GM23338 (cell line): ENCODE data around the gene CADPS2. TPM values are rescaled to one million over a fixed set of nuclear protein-coding genes. Genes with fewer than 3 reads are reported as not detected.
A peak's percentile ranks its signal among the peaks of the same experiment; 100 is the strongest.
"Not testable (repeated sequence)": the region's sequence is repeated elsewhere in the genome, so short reads cannot be mapped to it uniquely, and the experiment has no call there.

ENCODE experiments used
- ATAC-seq: fragments of 200-7000 bp; cut with Tn5 transposase; 3 replicates; pipeline ENCODE4 v1.9.1; 2020
- DNase-seq: peaks from one replicate; pipeline ENCODE4 v3.0.0-alpha.2; 2015; ENCODE audit warnings: low spot score
- H2AFZ ChIP-seq: fragments of 200-600 bp; sonication (generic); 2 replicates; pipeline ENCODE4 v1.8.0; 2016; ENCODE audit warnings: antibody characterized with exemption, mild to moderate bottlenecking, moderate library complexity
- H3F3A ChIP-seq: fragments of 200-600 bp; sonication (generic); replicated peaks from 2 replicates; pipeline ENCODE4 v1.8.0; 2017; ENCODE audit warnings: antibody characterized with exemption, mixed run types, low read depth
- H3K27ac ChIP-seq: fragments of 200-600 bp; sonication (generic); 2 replicates; pipeline ENCODE4 v1.6.1; 2016; ENCODE audit warnings: low read depth
- H3K27me3 ChIP-seq: fragments of 200-600 bp; sonication (generic); 2 replicates; pipeline ENCODE4 v1.8.0; 2016; ENCODE audit warnings: mild to moderate bottlenecking, mixed run types, moderate library complexity; ENCODE audit not compliant: insufficient read depth
- H3K36me3 ChIP-seq: fragments of 200-600 bp; sonication (generic); 2 replicates; pipeline ENCODE4 v1.8.0; 2016; ENCODE audit warnings: mild to moderate bottlenecking; ENCODE audit not compliant: insufficient read depth
- H3K4me1 ChIP-seq: fragments of 200-600 bp; sonication (generic); 2 replicates; pipeline ENCODE4 v1.8.0; 2016; ENCODE audit warnings: mild to moderate bottlenecking, moderate library complexity; ENCODE audit not compliant: insufficient read depth
- H3K4me2 ChIP-seq: fragments of 200-600 bp; sonication (generic); 2 replicates; pipeline ENCODE4 v1.7.1; 2017; ENCODE audit warnings: mixed run types
- H3K4me3 ChIP-seq: fragments of 200-600 bp; sonication (generic); 2 replicates; pipeline ENCODE4 v1.6.1; 2016; ENCODE audit warnings: mixed run types
- H3K79me2 ChIP-seq: fragments of 200-600 bp; sonication (generic); replicated peaks from 2 replicates; pipeline ENCODE4 v1.8.0; 2017; ENCODE audit warnings: mild to moderate bottlenecking; ENCODE audit not compliant: insufficient read depth
- H3K9me2 ChIP-seq: fragments of 200-600 bp; sonication (generic); 2 replicates; pipeline ENCODE4 v1.8.0; 2017; ENCODE audit not compliant: insufficient read depth
- H4K20me1 ChIP-seq: fragments of 200-600 bp; sonication (generic); replicated peaks from 2 replicates; pipeline ENCODE4 v1.8.0; 2017; ENCODE audit warnings: mild to moderate bottlenecking; ENCODE audit not compliant: insufficient read depth
- H3K27ac Mint-ChIP-seq: 2 replicates; pipeline ENCODE4 v1.8.0; 2020; ENCODE audit warnings: inconsistent platforms, mild to moderate bottlenecking, moderate library complexity, mixed read lengths
- H3K27me3 Mint-ChIP-seq: 3 replicates; pipeline ENCODE4 v1.8.0; 2022; ENCODE audit warnings: low read depth, mild to moderate bottlenecking, moderate library complexity, mixed read lengths, inconsistent platforms; ENCODE audit not compliant: insufficient read depth, poor library complexity
- H3K36me3 Mint-ChIP-seq: 3 replicates; pipeline ENCODE4 v1.8.0; 2021; ENCODE audit warnings: low read depth, mild to moderate bottlenecking, inconsistent platforms, moderate library complexity, mixed read lengths
- H3K4me1 Mint-ChIP-seq: 3 replicates; pipeline ENCODE4 v1.8.0; 2020; ENCODE audit warnings: mild to moderate bottlenecking, inconsistent platforms, mixed read lengths
- H3K4me3 Mint-ChIP-seq: 3 replicates; pipeline ENCODE4 v1.8.0; 2021; ENCODE audit warnings: moderate library complexity, mild to moderate bottlenecking, inconsistent platforms, mixed read lengths
- H3K9me3 Mint-ChIP-seq: 3 replicates; pipeline ENCODE4 v1.8.0; 2020; ENCODE audit warnings: moderate library complexity, mild to moderate bottlenecking, inconsistent platforms, mixed read lengths
- CTCF ChIP-seq, 2 experiments: fragments of 200-600 bp in 1 of 2; sonication (generic) in 1 of 2; conservative IDR thresholded peaks; 2 replicates each; pipeline versions ENCODE4 v1.5.1 to v1.6.1; 2016 to 2017; ENCODE audit warnings: antibody characterized with exemption in 2 of 2, low read depth in 2 of 2, mild to moderate bottlenecking in 2 of 2, moderate library complexity in 1 of 2
- JUNB ChIP-seq: IDR thresholded peaks from one replicate; pipeline ENCODE4 v1.6.1; 2016; ENCODE audit warnings: antibody characterized with exemption; ENCODE audit not compliant: unreplicated experiment
- POLR2AphosphoS5 ChIP-seq: IDR thresholded peaks from 2 replicates; pipeline ENCODE4 v1.6.1; 2016; ENCODE audit warnings: antibody characterized with exemption, low read depth
- ZNF331 ChIP-seq: fragments of 250-450 bp; sonication (Bioruptor Pico); IDR thresholded peaks from 2 replicates; pipeline ENCODE4 v1.5.0; 2020; ENCODE audit warnings: low read depth, mild to moderate bottlenecking, moderate library complexity
- polyA plus RNA-seq: library from polyadenylated mRNA; unstranded; fragments of >200 nt; fragmentation: Nextera tagmentation; extraction: Ambion mirVana; gene quantifications from 2 replicates; pipeline ENCODE4 v1.2.1, GENCODE V29; 2016
- total RNA-seq: library from RNA; depleted of rRNA; stranded (reverse); fragments of >200 nt; shearing (Covaris generic); gene quantifications from 2 replicates; pipeline ENCODE4 v1.2.3, GENCODE V29; 2014
- TF ChIP-seq, protein P1 (sequence below): fragments of 250-450 bp; sonication (Bioruptor Pico); IDR thresholded peaks from 2 replicates; pipeline ENCODE4 v1.5.0; 2020; ENCODE audit warnings: mild to moderate bottlenecking, moderate library complexity

Gene CADPS2
- total and polyA plus RNA-seq, 2 experiments from 2014 or later, result 16.3 to 36.9 TPM

DNA sequence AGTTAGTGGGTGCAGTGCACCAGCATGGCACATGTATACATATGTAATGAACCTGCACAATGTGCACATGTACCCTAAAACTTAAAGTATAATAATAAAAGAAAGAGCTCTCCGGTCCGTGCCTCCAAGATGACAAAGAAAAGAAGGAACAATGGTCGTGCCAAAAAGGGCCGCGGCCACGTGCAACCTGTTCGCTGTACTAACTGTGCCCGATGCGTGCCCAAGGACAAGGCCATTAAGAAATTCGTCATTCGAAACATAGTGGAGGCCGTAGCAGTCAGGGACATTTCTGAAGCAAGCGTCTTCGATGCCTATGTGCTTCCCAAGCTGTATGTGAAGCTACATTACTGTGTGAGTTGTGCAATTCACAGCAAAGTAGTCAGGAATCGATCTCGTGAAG is 205.1 kb downstream of the CADPS2 start:
- H2AFZ ChIP-seq, H3K27ac ChIP-seq, H3K36me3 ChIP-seq, H3K79me2 ChIP-seq, ATAC-seq, H3K9me2 ChIP-seq, H3K4me2 ChIP-seq, H3F3A ChIP-seq, DNase-seq, H3K27ac Mint-ChIP-seq, H3K27me3 Mint-ChIP-seq, H3K4me3 Mint-ChIP-seq, H3K4me3 ChIP-seq, H4K20me1 ChIP-seq, H3K27me3 ChIP-seq: not testable (repeated sequence)
- Mint-ChIP-seq H3K9me3 (peaks cover 11% of the 10 kb centered on the region; the same call in 2 of the 3 replicates), H3K4me1 (peaks cover 59% of the 10 kb centered on the region), H3K36me3 (peaks cover 11% of the 10 kb centered on the region; the same call in 2 of the 3 replicates)
- peaks cover 43% of the 10 kb centered on the region for H3K4me1 ChIP-seq

DNA sequence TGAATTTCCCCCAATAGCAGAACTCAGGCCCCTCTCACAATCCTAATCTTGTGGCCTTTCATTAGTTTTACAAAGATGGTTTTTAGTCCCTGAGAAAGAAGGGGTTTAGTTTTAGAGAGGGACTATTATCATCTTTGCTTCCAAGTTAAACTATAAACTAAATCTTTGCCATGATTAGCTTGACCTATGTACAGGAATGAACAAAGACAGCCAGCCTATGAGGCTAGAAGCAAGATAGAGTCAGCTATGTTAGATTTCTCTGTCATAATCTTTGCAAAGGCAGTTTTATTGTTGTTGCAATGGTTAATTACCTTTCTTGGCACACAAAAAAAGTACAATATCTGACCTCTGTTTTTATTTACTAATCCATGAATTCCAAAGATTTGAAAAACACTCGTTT is 206.4 kb downstream of the CADPS2 start:
- peaks cover 51% of the 10 kb centered on the region for H3K4me1 Mint-ChIP-seq
- peaks cover 3% of the 10 kb centered on the region for H3K27me3 Mint-ChIP-seq
- Histone ChIP-seq H3K4me2 (peak overlapping the region; percentile 13; the same call in 1 of the 2 replicates), H3F3A (no peaks in the 10 kb centered on the region), H3K27me3 (no peaks in the 10 kb centered on the region), H3K4me1 (peaks cover 29% of the 10 kb centered on the region), H3K79me2 (no peaks in the 10 kb centered on the region), H2AFZ (no peak overlapping the region), H4K20me1 (no peaks in the 10 kb centered on the region), H3K4me3 (no peak overlapping the region), H3K36me3 (no peaks in the 10 kb centered on the region), H3K27ac (peak overlapping the region; percentile 91), H3K9me2 (no peaks in the 10 kb centered on the region)
- no peak for DNase-seq
- H3K9me3 Mint-ChIP-seq, result peaks cover 11% of the 10 kb centered on the region; the same call in 2 of the 3 replicates
- H3K36me3 Mint-ChIP-seq, result peaks cover 17% of the 10 kb centered on the region; the same call in 2 of the 3 replicates
- ATAC-seq, result peak; percentile 11; the same call in 2 of the 3 replicates
- H3K4me3 Mint-ChIP-seq, result peak overlapping the region; percentile 50
- H3K27ac Mint-ChIP-seq, result peak overlapping the region; percentile 98
- TF ChIP-seq POLR2AphosphoS5 (no peak), CTCF (conservative IDR thresholded peaks at IDR 0.05; ENCODE audit: low read depth in 2 of 2) (no peak), JUNB (no peak), ZNF331 (no peak)
- TF ChIP-seq, protein P1, sequence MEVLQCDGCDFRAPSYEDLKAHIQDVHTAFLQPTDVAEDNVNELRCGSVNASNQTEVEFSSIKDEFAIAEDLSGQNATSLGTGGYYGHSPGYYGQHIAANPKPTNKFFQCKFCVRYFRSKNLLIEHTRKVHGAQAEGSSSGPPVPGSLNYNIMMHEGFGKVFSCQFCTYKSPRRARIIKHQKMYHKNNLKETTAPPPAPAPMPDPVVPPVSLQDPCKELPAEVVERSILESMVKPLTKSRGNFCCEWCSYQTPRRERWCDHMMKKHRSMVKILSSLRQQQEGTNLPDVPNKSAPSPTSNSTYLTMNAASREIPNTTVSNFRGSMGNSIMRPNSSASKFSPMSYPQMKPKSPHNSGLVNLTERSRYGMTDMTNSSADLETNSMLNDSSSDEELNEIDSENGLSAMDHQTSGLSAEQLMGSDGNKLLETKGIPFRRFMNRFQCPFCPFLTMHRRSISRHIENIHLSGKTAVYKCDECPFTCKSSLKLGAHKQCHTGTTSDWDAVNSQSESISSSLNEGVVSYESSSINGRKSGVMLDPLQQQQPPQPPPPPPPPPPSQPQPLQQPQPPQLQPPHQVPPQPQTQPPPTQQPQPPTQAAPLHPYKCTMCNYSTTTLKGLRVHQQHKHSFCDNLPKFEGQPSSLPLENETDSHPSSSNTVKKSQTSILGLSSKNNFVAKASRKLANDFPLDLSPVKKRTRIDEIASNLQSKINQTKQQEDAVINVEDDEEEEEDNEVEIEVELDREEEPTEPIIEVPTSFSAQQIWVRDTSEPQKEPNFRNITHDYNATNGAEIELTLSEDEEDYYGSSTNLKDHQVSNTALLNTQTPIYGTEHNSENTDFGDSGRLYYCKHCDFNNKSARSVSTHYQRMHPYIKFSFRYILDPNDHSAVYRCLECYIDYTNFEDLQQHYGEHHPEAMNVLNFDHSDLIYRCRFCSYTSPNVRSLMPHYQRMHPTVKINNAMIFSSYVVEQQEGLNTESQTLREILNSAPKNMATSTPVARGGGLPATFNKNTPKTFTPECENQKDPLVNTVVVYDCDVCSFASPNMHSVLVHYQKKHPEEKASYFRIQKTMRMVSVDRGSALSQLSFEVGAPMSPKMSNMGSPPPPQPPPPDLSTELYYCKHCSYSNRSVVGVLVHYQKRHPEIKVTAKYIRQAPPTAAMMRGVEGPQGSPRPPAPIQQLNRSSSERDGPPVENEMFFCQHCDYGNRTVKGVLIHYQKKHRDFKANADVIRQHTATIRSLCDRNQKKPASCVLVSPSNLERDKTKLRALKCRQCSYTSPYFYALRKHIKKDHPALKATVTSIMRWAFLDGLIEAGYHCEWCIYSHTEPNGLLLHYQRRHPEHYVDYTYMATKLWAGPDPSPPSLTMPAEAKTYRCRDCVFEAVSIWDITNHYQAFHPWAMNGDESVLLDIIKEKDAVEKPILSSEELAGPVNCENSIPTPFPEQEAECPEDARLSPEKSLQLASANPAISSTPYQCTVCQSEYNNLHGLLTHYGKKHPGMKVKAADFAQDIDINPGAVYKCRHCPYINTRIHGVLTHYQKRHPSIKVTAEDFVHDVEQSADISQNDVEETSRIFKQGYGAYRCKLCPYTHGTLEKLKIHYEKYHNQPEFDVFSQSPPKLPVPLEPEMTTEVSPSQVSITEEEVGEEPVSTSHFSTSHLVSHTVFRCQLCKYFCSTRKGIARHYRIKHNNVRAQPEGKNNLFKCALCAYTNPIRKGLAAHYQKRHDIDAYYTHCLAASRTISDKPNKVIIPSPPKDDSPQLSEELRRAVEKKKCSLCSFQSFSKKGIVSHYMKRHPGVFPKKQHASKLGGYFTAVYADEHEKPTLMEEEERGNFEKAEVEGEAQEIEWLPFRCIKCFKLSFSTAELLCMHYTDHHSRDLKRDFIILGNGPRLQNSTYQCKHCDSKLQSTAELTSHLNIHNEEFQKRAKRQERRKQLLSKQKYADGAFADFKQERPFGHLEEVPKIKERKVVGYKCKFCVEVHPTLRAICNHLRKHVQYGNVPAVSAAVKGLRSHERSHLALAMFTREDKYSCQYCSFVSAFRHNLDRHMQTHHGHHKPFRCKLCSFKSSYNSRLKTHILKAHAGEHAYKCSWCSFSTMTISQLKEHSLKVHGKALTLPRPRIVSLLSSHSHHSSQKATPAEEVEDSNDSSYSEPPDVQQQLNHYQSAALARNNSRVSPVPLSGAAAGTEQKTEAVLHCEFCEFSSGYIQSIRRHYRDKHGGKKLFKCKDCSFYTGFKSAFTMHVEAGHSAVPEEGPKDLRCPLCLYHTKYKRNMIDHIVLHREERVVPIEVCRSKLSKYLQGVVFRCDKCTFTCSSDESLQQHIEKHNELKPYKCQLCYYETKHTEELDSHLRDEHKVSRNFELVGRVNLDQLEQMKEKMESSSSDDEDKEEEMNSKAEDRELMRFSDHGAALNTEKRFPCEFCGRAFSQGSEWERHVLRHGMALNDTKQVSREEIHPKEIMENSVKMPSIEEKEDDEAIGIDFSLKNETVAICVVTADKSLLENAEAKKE (CRISPR knock-in tag), result no peak
